Type B pancreatic cell (in vitro differentiated cells): Measurements from ENCODE around the gene ARVCF. TPM values are rescaled to one million over a fixed set of nuclear protein-coding genes. Genes with fewer than 3 reads are reported as not detected.

Source experiments
- DNase-seq: peaks from one replicate; pipeline ENCODE4 v3.0.0; 2021; ENCODE audit warnings: mixed read lengths; ENCODE audit not compliant: unreplicated experiment; ENCODE audit errors: extremely low spot score
- H3K27ac Mint-ChIP-seq: 2 replicates; pipeline ENCODE4 v1.8.0; 2021; ENCODE audit warnings: mild to moderate bottlenecking, mixed read lengths
- H3K27me3 Mint-ChIP-seq: 2 replicates; pipeline ENCODE4 v1.8.0; 2021; ENCODE audit warnings: mixed read lengths
- H3K36me3 Mint-ChIP-seq: 2 replicates; pipeline ENCODE4 v1.8.0; 2021; ENCODE audit warnings: mixed read lengths
- H3K4me1 Mint-ChIP-seq: one replicate; pipeline ENCODE4 v1.8.0; 2021; ENCODE audit warnings: mixed read lengths; ENCODE audit not compliant: unreplicated experiment
- H3K4me3 Mint-ChIP-seq: 2 replicates; pipeline ENCODE4 v1.8.0; 2021; ENCODE audit warnings: mild to moderate bottlenecking, mixed read lengths
- H3K9me3 Mint-ChIP-seq: 2 replicates; pipeline ENCODE4 v1.8.0; 2021; ENCODE audit warnings: mixed read lengths
- CTCF ChIP-seq: fragments of 200-600 bp; sonication (generic); conservative IDR thresholded peaks from 2 replicates; pipeline ENCODE4 v1.5.0; 2021; ENCODE audit warnings: antibody characterized with exemption, mild to moderate bottlenecking
- total RNA-seq: library from RNA; stranded (reverse); gene quantifications from 2 replicates; pipeline ENCODE4 v1.2.1, GENCODE V29; 2021; ENCODE audit warnings: low replicate concordance

Gene ARVCF
- total RNA-seq, 1 donor from 2014 or later, result 55.3 TPM

- H3K27me3 Mint-ChIP-seq, result no peaks in the 10 kb centered on the region
- TF ChIP-seq CTCF, result no peak
- H3K9me3 Mint-ChIP-seq, result no peaks in the 10 kb centered on the region
- peak overlapping the region; percentile 32 for H3K4me3 Mint-ChIP-seq
- H3K4me1 Mint-ChIP-seq, result peaks cover 18% of the 10 kb centered on the region
- peaks cover 3% of the 10 kb centered on the region for H3K36me3 Mint-ChIP-seq
- H3K27ac Mint-ChIP-seq, result peak overlapping the region; percentile 89
- no peak for DNase-seq
These were observed 19.5 kb upstream of the ARVCF start for GRCh38 chr22:20036084-20036482.

GRCh38 chr22:20035375-20036083, 18.9 kb upstream of the ARVCF start:
- Mint-ChIP-seq H3K27ac (peak overlapping the region; percentile 89), H3K36me3 (peaks cover 3% of the 10 kb centered on the region), H3K9me3 (no peaks in the 10 kb centered on the region), H3K4me3 (peak overlapping the region; percentile 2), H3K4me1 (peaks cover 18% of the 10 kb centered on the region), H3K27me3 (no peaks in the 10 kb centered on the region)
- TF ChIP-seq CTCF, result no peak
- DNase-seq, result no peak

- H3K36me3 Mint-ChIP-seq, result peaks cover 3% of the 10 kb centered on the region
- no peaks in the 10 kb centered on the region for H3K9me3 Mint-ChIP-seq
- H3K4me3 Mint-ChIP-seq, result no peak overlapping the region
- no peak for TF ChIP-seq CTCF
- no peak overlapping the region for H3K27ac Mint-ChIP-seq
- DNase-seq, result no peak
- no peaks in the 10 kb centered on the region for H3K27me3 Mint-ChIP-seq
- H3K4me1 Mint-ChIP-seq, result peaks cover 18% of the 10 kb centered on the region
These were observed 17.5 kb upstream of the ARVCF start for GRCh38 chr22:20034143-20034542.

- Mint-ChIP-seq H3K36me3 (peaks cover 3% of the 10 kb centered on the region), H3K4me3 (no peak overlapping the region), H3K4me1 (peaks cover 18% of the 10 kb centered on the region)
These were observed 16.6 kb upstream of the ARVCF start for GRCh38 chr22:20033045-20033706.

GRCh38 chr22:20032407-20032991, 15.9 kb upstream of the ARVCF start:
- Mint-ChIP-seq H3K4me1 (peaks cover 13% of the 10 kb centered on the region), H3K9me3 (no peaks in the 10 kb centered on the region), H3K27me3 (no peaks in the 10 kb centered on the region), H3K4me3 (no peak overlapping the region), H3K27ac (no peak overlapping the region), H3K36me3 (peaks cover 3% of the 10 kb centered on the region)
- no peak for DNase-seq
- no peak for TF ChIP-seq CTCF

More at GRCh38 chr22:20033045-20033706, 16.6 kb upstream of the ARVCF start:
- DNase-seq, result no peak
- Mint-ChIP-seq H3K27me3 (no peaks in the 10 kb centered on the region), H3K9me3 (no peaks in the 10 kb centered on the region), H3K27ac (no peak overlapping the region)
- TF ChIP-seq CTCF, result no peak
